ENCODE measurements around the gene CCAR1.
"Not testable (repeated sequence)": the region's sequence is repeated elsewhere in the genome, so short reads cannot be mapped to it uniquely, and the experiment has no call there.

Gene CCAR1

GRCh38 chr10:68705548-68705947 is 15.5 kb upstream of the CCAR1 start:
- TF ChIP-seq ELF4 (IDR thresholded peaks at IDR 0.05) (no peak), LEF1 (IDR thresholded peaks at IDR 0.05; ENCODE audit: borderline replicate concordance) (no peak), FOXK2 (IDR thresholded peaks at IDR 0.05) (no peak), ZNF384 (IDR thresholded peaks at IDR 0.05) (no peak), L3MBTL2 (conservative IDR thresholded peaks at IDR 0.05) (no peak)
- no peak for DNase-seq (ENCODE audit: extremely low spot score)
- POLR2A ChIA-PET: no interaction called here
- CTCF ChIA-PET: no interaction called here

- CTCF ChIA-PET: interaction anchor here (0.7 kb wide), 1 partner anchor 141 kb away, joined by 4 read pairs; no protein-coding TSS in a partner anchor
- peak; percentile 49 for TF ChIP-seq ZNF384 (IDR thresholded peaks at IDR 0.05)
- DNase-seq (ENCODE audit: extremely low spot score); POLR2A ChIA-PET: not testable (repeated sequence)
Measured at GRCh38 chr10:68708987-68709386, 12.1 kb upstream of the CCAR1 start.

GRCh38 chr10:68713065-68713464 is 8.0 kb upstream of the CCAR1 start:
- POLR2A ChIA-PET: interaction anchor here (1.8 kb wide), 1 partner anchor 8 kb away, joined by 6 read pairs; the partner anchor contains the start of gene CCAR1
- DNase-seq (ENCODE audit: extremely low spot score); CTCF ChIA-PET: not testable (repeated sequence)

- DNase-seq (ENCODE audit: extremely low spot score): no peak
- ChIA-PET POLR2A (no interaction called here), CTCF (no interaction called here)
- no peak for TF ChIP-seq HDGF (IDR thresholded peaks at IDR 0.05; ENCODE audit: borderline replicate concordance)
- no peak for TF ChIP-seq CTBP1 (IDR thresholded peaks at IDR 0.05; ENCODE audit: borderline replicate concordance)
- no peak for TF ChIP-seq ZNF384 (IDR thresholded peaks at IDR 0.05)
Measured at GRCh38 chr10:68717435-68717834, 3.6 kb upstream of the CCAR1 start.

- no peak for DNase-seq (ENCODE audit: extremely low spot score)
- TF ChIP-seq FOXK2 (IDR thresholded peaks at IDR 0.05) (no peak), BHLHE40 (IDR thresholded peaks at IDR 0.05; ENCODE audit: borderline replicate concordance) (no peak), SP1 (IDR thresholded peaks at IDR 0.05) (no peak)
- CTCF ChIA-PET: interaction anchor here (1.0 kb wide), 1 partner anchor 58 kb away, joined by 3 read pairs; no protein-coding TSS in a partner anchor
- POLR2A ChIA-PET: interaction anchor here (0.7 to 2.1 kb wide), 5 partner anchors 10 to 162 kb away, joined by 3 to 16 read pairs (median 3); partner anchors contain the start of gene TET1
Measured at GRCh38 chr10:68721673-68722335, 765 bp downstream of the CCAR1 start.

- ChIA-PET CTCF (no interaction called here), POLR2A (no interaction called here)
- TF ChIP-seq TARDBP (IDR thresholded peaks at IDR 0.05) (no peak), FOXA1 (IDR thresholded peaks at IDR 0.05) (no peak), NFRKB (IDR thresholded peaks at IDR 0.05) (no peak), ARNT (IDR thresholded peaks at IDR 0.05) (no peak)
- no peak for DNase-seq (ENCODE audit: extremely low spot score)
Measured at GRCh38 chr10:68725016-68725415, 4.0 kb downstream of the CCAR1 start.

GRCh38 chr10:68727146-68727545 is 6.1 kb downstream of the CCAR1 start:
- CTCF ChIA-PET: no interaction called here
- POLR2A ChIA-PET: no interaction called here
- no peak for TF ChIP-seq ZNF384 (IDR thresholded peaks at IDR 0.05)
- TF ChIP-seq ARNT (IDR thresholded peaks at IDR 0.05): no peak
- TF ChIP-seq LEF1 (IDR thresholded peaks at IDR 0.05; ENCODE audit: borderline replicate concordance): no peak
- TF ChIP-seq NFRKB (IDR thresholded peaks at IDR 0.05): no peak
- TF ChIP-seq TARDBP (IDR thresholded peaks at IDR 0.05): no peak
- TF ChIP-seq ELF4 (IDR thresholded peaks at IDR 0.05): no peak
- TF ChIP-seq BHLHE40 (IDR thresholded peaks at IDR 0.05; ENCODE audit: borderline replicate concordance): no peak
- TF ChIP-seq FOXM1 (IDR thresholded peaks at IDR 0.05; ENCODE audit: borderline replicate concordance): no peak
- no peak for TF ChIP-seq SUZ12 (IDR thresholded peaks at IDR 0.05)
- no peak for TF ChIP-seq FOXK2 (IDR thresholded peaks at IDR 0.05)
- TF ChIP-seq SP1 (IDR thresholded peaks at IDR 0.05): no peak
- TF ChIP-seq L3MBTL2 (conservative IDR thresholded peaks at IDR 0.05): no peak
- DNase-seq (ENCODE audit: extremely low spot score): no peak

- ChIA-PET CTCF (no interaction called here), POLR2A (no interaction called here)
- TF ChIP-seq ARNT (IDR thresholded peaks at IDR 0.05) (no peak), SUZ12 (IDR thresholded peaks at IDR 0.05) (no peak), FOXM1 (IDR thresholded peaks at IDR 0.05; ENCODE audit: borderline replicate concordance) (no peak), ZNF384 (IDR thresholded peaks at IDR 0.05) (no peak), LEF1 (IDR thresholded peaks at IDR 0.05; ENCODE audit: borderline replicate concordance) (no peak), BHLHE40 (IDR thresholded peaks at IDR 0.05; ENCODE audit: borderline replicate concordance) (no peak), HDGF (IDR thresholded peaks at IDR 0.05; ENCODE audit: borderline replicate concordance) (no peak), TARDBP (IDR thresholded peaks at IDR 0.05) (no peak), FOXK2 (IDR thresholded peaks at IDR 0.05) (no peak), SP1 (IDR thresholded peaks at IDR 0.05) (no peak), L3MBTL2 (conservative IDR thresholded peaks at IDR 0.05) (no peak), CTBP1 (IDR thresholded peaks at IDR 0.05; ENCODE audit: borderline replicate concordance) (no peak), PKNOX1 (IDR thresholded peaks at IDR 0.05) (no peak)
- no peak for DNase-seq (ENCODE audit: extremely low spot score)
Measured at GRCh38 chr10:68732651-68733050, 11.6 kb downstream of the CCAR1 start.

GRCh38 chr10:68734349-68734748 is 13.3 kb downstream of the CCAR1 start:
- TF ChIP-seq L3MBTL2 (conservative IDR thresholded peaks at IDR 0.05) (no peak), ELF4 (IDR thresholded peaks at IDR 0.05) (no peak), BHLHE40 (IDR thresholded peaks at IDR 0.05; ENCODE audit: borderline replicate concordance) (no peak), TARDBP (IDR thresholded peaks at IDR 0.05) (no peak), PKNOX1 (IDR thresholded peaks at IDR 0.05) (no peak), HDGF (IDR thresholded peaks at IDR 0.05; ENCODE audit: borderline replicate concordance) (no peak), LEF1 (IDR thresholded peaks at IDR 0.05; ENCODE audit: borderline replicate concordance) (no peak), FOXM1 (IDR thresholded peaks at IDR 0.05; ENCODE audit: borderline replicate concordance) (no peak), SUZ12 (IDR thresholded peaks at IDR 0.05) (no peak), NFRKB (IDR thresholded peaks at IDR 0.05) (no peak), ARNT (IDR thresholded peaks at IDR 0.05) (no peak), FOXK2 (IDR thresholded peaks at IDR 0.05) (no peak), ZNF384 (IDR thresholded peaks at IDR 0.05) (no peak), CTBP1 (IDR thresholded peaks at IDR 0.05; ENCODE audit: borderline replicate concordance) (no peak), FOXA1 (IDR thresholded peaks at IDR 0.05) (no peak), SP1 (IDR thresholded peaks at IDR 0.05) (no peak)
- ChIA-PET POLR2A (interaction anchor here (0.6 kb wide), 1 partner anchor 13 kb away, joined by 3 read pairs; the partner anchor contains the start of gene CCAR1), CTCF (no interaction called here)
- no peak for DNase-seq (ENCODE audit: extremely low spot score)

All from HEK293T (cell line).